GM12874 (cell line): ENCODE data around the gene FNDC5.
A peak's percentile ranks its signal among the peaks of the same experiment; 100 is the strongest.

Experiments
- TF ChIP-seq, protein P1 (sequence below): IDR thresholded peaks from 2 replicates; pipeline ENCODE4 v1.5.1; 2011; ENCODE audit warnings: low read depth, mild to moderate bottlenecking, control low read depth, low read length, moderate library complexity; ENCODE audit not compliant: insufficient read depth

FNDC5 gene

DNA sequence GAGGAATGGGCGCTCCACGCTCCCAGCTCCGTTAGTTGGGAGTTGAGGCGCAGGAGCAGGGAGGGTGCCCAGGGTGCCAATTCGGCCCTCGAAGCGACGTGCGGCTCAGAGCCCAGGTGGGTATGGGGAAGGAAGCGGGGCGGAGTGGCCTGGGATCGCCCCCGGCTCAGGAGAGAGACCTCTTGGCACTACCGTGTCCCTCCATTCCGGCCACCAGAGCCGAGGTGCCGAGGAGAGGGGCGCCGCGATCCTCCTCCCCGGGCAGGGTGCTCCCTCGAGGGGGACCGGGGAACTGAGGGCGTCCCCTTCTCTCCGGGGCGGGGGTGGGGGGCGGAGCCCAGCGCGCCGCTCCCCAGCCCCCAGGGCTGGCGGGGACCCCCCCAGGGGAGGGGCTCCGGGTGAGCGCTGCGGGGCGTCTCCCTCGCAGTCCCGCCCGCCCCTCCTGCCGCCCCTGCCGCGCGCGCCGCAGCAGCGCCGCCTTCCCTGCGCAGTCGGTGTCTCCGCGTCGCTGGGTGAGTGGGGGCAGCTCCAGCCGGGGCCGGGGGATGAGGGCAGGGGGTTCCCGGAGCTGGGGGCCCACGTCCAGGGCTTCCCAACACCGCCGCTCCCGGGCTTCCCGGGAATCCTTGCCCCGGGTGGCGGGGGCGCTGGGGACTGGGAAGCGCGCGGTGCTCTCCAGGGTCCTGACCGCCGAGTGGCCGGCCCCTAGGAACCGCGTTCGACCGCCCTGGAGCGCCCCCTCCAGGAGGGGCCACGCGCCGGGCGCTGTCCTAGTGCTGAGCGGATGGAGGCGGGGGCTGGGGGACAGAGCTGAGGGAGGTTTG lies 15.5 kb upstream of the FNDC5 start, which contains the start of gene HPCA:
HPCA (plus strand) TSS at position 488 of the 824 bp plus-strand sequence. CDS start 2,408 bp downstream, outside the sequence.
- TF ChIP-seq, protein P1, sequence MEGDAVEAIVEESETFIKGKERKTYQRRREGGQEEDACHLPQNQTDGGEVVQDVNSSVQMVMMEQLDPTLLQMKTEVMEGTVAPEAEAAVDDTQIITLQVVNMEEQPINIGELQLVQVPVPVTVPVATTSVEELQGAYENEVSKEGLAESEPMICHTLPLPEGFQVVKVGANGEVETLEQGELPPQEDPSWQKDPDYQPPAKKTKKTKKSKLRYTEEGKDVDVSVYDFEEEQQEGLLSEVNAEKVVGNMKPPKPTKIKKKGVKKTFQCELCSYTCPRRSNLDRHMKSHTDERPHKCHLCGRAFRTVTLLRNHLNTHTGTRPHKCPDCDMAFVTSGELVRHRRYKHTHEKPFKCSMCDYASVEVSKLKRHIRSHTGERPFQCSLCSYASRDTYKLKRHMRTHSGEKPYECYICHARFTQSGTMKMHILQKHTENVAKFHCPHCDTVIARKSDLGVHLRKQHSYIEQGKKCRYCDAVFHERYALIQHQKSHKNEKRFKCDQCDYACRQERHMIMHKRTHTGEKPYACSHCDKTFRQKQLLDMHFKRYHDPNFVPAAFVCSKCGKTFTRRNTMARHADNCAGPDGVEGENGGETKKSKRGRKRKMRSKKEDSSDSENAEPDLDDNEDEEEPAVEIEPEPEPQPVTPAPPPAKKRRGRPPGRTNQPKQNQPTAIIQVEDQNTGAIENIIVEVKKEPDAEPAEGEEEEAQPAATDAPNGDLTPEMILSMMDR: peak; percentile 60

DNA sequence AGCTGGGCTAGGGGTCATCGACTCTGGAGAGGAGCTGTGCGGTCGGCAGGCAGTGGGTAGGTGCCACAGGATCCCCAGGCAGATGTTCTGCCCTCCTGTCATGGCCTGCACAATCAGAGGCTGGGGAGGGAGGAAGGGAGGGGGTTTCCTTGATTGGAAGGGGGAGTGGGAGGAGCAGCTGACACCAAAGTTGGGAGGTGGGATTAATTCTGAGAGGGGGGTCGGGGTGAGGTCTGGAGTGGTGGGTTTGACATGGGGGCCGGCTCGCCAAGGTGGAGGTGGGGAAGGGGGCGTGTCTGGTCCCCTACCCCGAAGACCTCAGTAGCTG lies 14.9 kb upstream of the FNDC5 start:
- TF ChIP-seq, protein P1: no peak

DNA sequence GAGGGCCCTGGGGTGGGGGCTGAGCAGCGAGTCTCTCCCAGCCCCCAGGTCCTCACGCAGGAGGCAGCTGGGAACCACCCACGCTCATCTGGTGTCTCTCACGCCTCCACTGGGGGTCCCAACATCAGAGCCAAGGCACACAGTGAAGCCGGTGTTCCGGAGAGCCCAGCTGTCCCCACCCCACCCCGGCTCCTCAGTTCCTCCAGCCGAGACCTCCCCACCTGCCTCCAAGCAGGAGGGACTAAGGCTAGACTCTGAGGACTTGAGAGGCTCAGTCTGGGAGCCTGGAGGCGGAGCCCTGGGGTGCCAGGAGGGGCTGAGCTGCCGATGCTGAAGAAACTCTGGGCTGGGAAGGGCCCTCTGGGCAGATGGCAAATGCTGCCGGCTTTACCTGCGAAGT lies 14.0 kb upstream of the FNDC5 start:
- TF ChIP-seq, protein P1: no peak

DNA sequence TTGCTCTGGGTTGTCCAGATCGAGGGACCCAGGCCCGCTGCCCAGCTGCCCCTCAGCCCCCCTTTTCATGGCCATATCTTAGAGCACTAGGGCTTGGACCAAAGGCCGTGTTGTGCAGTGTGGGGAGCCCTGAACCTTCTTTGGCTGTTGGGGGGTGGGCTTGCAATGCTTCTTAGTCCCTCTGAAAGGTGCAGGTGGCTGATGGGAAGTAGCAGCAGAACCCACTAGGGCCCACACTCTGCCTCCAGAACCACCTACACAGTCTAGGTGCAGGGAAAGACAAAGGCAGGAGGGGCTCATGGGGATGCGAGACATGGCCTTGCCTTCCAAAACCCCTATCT lies 13.3 kb upstream of the FNDC5 start:
- TF ChIP-seq, protein P1: no peak

DNA sequence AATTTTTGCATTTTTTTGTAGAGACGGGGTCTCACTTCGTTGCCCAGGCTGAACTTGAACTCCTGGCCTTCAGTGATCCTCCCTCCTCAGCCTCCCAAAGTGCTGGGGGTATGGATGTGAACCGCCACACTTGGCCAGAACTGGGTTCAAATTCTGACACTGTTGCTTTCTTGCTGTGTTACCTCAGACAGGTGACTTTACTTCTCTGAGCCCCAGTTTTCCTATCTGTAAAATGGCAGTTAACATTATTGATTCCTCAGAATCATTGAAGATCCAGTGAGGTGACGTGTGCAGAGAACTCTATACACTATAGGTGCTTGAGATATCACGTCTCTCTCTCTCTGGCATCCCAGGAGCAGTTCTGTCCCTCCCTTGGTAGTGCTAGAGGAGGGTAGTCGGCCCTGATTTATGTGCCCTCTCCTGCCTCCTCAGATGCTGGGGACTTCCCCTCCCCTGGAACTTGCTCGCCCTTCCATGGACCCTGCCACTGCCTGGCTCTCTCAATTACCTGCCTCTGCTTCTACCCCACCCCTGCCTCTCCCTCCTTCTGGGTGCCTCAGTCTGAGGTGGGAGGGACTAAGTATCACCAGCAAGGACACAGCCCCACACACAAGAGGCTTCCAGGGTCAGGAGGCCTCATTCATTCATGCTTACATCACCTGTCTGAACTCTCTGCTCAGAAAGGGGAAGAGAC lies 12.8 kb upstream of the FNDC5 start:
- TF ChIP-seq, protein P1: no peak

DNA sequence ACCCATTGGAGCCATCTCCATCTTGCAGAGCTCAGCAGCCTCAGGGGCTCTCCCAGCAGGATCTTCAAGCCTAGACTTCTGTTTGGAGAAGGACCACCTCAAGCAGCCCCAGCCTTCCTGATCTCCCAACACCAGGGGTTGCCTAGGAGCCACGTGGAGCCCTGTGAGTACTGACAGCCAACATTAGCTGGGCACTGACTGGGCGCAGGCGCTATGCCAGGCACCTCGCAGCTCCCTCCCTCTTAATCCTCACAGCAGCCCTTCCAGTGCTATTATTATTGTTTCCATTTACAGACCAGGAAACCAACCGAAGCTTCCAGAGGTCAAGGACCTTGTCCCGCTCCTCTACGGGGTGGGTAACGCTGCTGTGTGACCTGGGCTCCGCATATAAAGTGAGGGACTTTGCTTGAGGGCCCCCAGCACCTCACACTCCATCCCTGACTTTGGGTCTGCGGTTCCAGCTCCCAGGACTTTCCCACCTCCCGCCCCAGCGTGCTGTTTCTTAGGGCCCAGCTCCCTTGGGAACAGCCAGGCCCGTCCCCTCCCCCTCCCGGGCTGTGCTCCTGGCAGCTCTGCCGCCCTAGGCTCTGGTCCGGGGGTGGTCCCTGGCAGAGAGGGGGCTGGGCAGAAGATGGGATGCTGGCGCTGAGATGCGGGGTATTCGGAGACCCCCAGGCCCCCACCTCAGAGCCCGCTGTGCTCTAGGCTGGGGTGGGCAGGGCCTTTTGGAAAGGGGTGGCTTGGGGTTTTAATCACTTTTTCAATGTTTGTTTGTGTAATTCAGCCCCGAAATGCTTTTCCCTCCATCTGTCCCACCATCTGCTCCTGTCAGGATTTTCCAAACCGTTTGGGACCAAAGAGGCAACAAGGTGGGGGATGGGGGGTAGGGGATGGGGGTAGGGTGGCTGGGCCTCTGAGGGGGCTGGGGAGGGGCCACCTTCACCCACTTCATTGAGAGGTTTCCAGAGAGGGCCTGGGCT lies 11.4 kb upstream of the FNDC5 start:
- TF ChIP-seq, protein P1: no peak

DNA sequence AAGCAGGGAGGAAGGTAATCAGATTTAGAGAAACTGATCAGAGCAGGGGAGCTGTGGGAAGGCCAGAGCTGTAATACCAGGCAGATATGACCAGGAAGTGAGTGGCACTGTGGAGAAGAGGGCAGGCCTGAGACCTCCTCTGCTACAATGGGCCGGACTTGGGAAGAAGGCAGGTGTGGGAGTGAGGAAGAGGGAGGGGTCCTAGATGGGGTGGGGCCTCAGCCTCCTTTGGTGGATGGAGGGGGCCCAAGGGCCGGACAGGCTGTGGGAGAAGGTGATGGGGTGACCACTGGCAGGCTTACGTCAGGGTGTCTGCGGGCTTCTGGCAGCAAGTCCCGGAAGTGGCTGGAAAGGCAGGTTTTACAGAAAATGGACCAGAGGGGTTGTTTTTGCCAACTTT lies 10.6 kb upstream of the FNDC5 start:
- TF ChIP-seq, protein P1: no peak
